CD14-positive monocyte (primary cell): ENCODE measurements around the gene TFF1. TPM values are rescaled to one million over a fixed set of nuclear protein-coding genes. Genes with fewer than 3 reads are reported as not detected.

Source experiments
- DNase-seq, 3 donors: peaks; one replicate each; pipeline ENCODE4 v3.0.0-alpha.2; 2011 to 2022
- H2AFZ ChIP-seq: 2 replicates; pipeline ENCODE4 v1.6.0; 2012; ENCODE audit warnings: mild to moderate bottlenecking, low read depth, low read length, inconsistent platforms; ENCODE audit not compliant: insufficient read depth, poor library complexity, severe bottlenecking
- H3K27ac ChIP-seq, 2 donors: 1 replicate in 1 of 2; 2 replicates in 1 of 2; pipeline ENCODE4 v1.5.1; 2012 to 2013; ENCODE audit warnings: low read length in 2 of 2, control low read depth in 1 of 2, inconsistent platforms in 1 of 2, low read depth in 1 of 2, mild to moderate bottlenecking in 1 of 2
- H3K27me3 ChIP-seq, 2 donors: one replicate each; pipeline versions ENCODE4 v1.6.0 to v1.6.1; 2011 to 2013; ENCODE audit warnings: low read length in 2 of 2; ENCODE audit not compliant: control insufficient read depth in 2 of 2, insufficient read depth in 2 of 2
- H3K36me3 ChIP-seq, 2 donors: replicated peaks in 1 of 2; 1 replicate in 1 of 2; 2 replicates in 1 of 2; pipeline versions ENCODE4 v1.5.1 to v1.6.1; 2012 to 2013; ENCODE audit warnings: low read length in 2 of 2, control low read depth in 1 of 2, inconsistent platforms in 1 of 2, mild to moderate bottlenecking in 1 of 2; ENCODE audit not compliant: insufficient read depth in 2 of 2, control insufficient read depth in 1 of 2
- H3K4me1 ChIP-seq, 2 donors: 1 replicate in 1 of 2; 2 replicates in 1 of 2; pipeline versions ENCODE4 v1.5.1 to v1.6.1; 2012 to 2013; ENCODE audit warnings: low read length in 2 of 2, control low read depth in 1 of 2, inconsistent platforms in 1 of 2, mild to moderate bottlenecking in 1 of 2, moderate library complexity in 1 of 2; ENCODE audit not compliant: insufficient read depth in 2 of 2, control insufficient read depth in 1 of 2
- H3K4me2 ChIP-seq: replicated peaks from 2 replicates; pipeline ENCODE3; 2012; ENCODE audit warnings: low read length, moderate library complexity, mild to moderate bottlenecking; ENCODE audit not compliant: poor library complexity, severe bottlenecking; ENCODE audit errors: extremely low read depth
- H3K4me3 ChIP-seq, 3 experiments: fragments of 200-600 bp in 1 of 3; sonication (generic) in 1 of 3; replicated peaks in 1 of 3; 1 replicate in 2 of 3; 2 replicates in 1 of 3; pipeline ENCODE4 v1.5.1; 2011 to 2013; ENCODE audit warnings: low read length in 3 of 3, mild to moderate bottlenecking in 3 of 3, control low read depth in 2 of 3, low read depth in 2 of 3, inconsistent platforms in 1 of 3, moderate library complexity in 1 of 3
- H3K79me2 ChIP-seq: 2 replicates; pipeline ENCODE4 v1.6.0; 2012; ENCODE audit warnings: mild to moderate bottlenecking, control low read depth, inconsistent platforms, low read length, moderate library complexity; ENCODE audit not compliant: insufficient read depth
- H3K9ac ChIP-seq: 2 replicates; pipeline ENCODE4 v1.6.0; 2017; ENCODE audit warnings: low read length, mild to moderate bottlenecking; ENCODE audit not compliant: insufficient read depth, poor library complexity, severe bottlenecking
- H3K9me3 ChIP-seq, 2 donors: replicated peaks in 1 of 2; 1 replicate in 1 of 2; 2 replicates in 1 of 2; pipeline versions ENCODE4 v1.5.1 to v1.6.1; 2012 to 2013; ENCODE audit warnings: low read length in 2 of 2, control low read depth in 1 of 2; ENCODE audit not compliant: control insufficient read depth in 1 of 2, insufficient read depth in 1 of 2
- H4K20me1 ChIP-seq: 2 replicates; pipeline ENCODE4 v1.6.0; 2012; ENCODE audit warnings: mild to moderate bottlenecking, low read length, control low read depth, moderate library complexity; ENCODE audit not compliant: insufficient read depth
- H3K27ac Mint-ChIP-seq, 7 donors: one replicate each; pipeline ENCODE4 v1.8.0; 2020; ENCODE audit warnings: mild to moderate bottlenecking in 7 of 7, mixed read lengths in 7 of 7, moderate library complexity in 6 of 7, inconsistent platforms in 2 of 7
- H3K27me3 Mint-ChIP-seq, 3 donors: one replicate each; pipeline ENCODE4 v1.8.0; 2021 to 2022; ENCODE audit warnings: low read depth in 3 of 3, mild to moderate bottlenecking in 3 of 3, mixed read lengths in 3 of 3, moderate library complexity in 3 of 3, inconsistent platforms in 1 of 3
- H3K36me3 Mint-ChIP-seq, 2 donors: one replicate each; pipeline ENCODE4 v1.8.0; 2020; ENCODE audit warnings: mixed read lengths in 2 of 2, inconsistent platforms in 1 of 2, mild to moderate bottlenecking in 1 of 2
- H3K4me1 Mint-ChIP-seq: one replicate; pipeline ENCODE4 v1.8.0; 2020; ENCODE audit warnings: mild to moderate bottlenecking, mixed read lengths
- H3K4me3 Mint-ChIP-seq, 2 donors: one replicate each; pipeline ENCODE4 v1.8.0; 2020; ENCODE audit warnings: mild to moderate bottlenecking in 2 of 2, mixed read lengths in 2 of 2, moderate library complexity in 1 of 2
- H3K9me3 Mint-ChIP-seq, 7 donors: one replicate each; pipeline ENCODE4 v1.8.0; 2020 to 2022; ENCODE audit warnings: mixed read lengths in 7 of 7, mild to moderate bottlenecking in 6 of 7, moderate library complexity in 6 of 7, inconsistent platforms in 2 of 7
- CTCF ChIP-seq: fragments of 200-600 bp; IDR thresholded peaks from one replicate; pipeline ENCODE4 v1.8.0; 2022; ENCODE audit warnings: antibody characterized with exemption, mild to moderate bottlenecking
- WGBS: methylation state at CpG from one replicate; pipeline ENCODE4 v1.1.5; 2013; ENCODE audit warnings: missing lambda C conversion rate; ENCODE audit not compliant: insufficient coverage; 5-methylcytosine and 5-hydroxymethylcytosine counted together
- intact Hi-C, 2 donors: fragments of 100-400 bp; cut with micrococcal nuclease; formaldehyde crosslinking; loops; one replicate each; pipeline versions ENCODE4 v1.15.0 to v1.15.1; 2023
- polyA plus RNA-seq, 3 donors: library from polyadenylated mRNA; depleted of rRNA in 1 of 3; unstranded in 2 of 3; stranded (reverse) in 1 of 3; fragments of 300-500 nt in 2 of 3; fragments of >200 nt in 1 of 3; fragmentation: Illumina TruSeq in 2 of 3; gene quantifications; 1 replicate in 2 of 3; 2 replicates in 1 of 3; pipeline ENCODE4 v1.2.3, GENCODE V29; 2012 to 2021

TFF1 gene
- polyA plus RNA-seq, 3 donors, result not detected

GRCh38 chr21:42321845-42322244 is 44.5 kb downstream of the TFF1 start:
- DNase-seq, result no peak
- no peak for TF ChIP-seq CTCF
- H3K27me3 Mint-ChIP-seq, result peaks cover 0 to 7% (median 7%) of the 10 kb centered on the region in 3 donors

GRCh38 chr21:42321231-42321630 is 45.1 kb downstream of the TFF1 start:
- Histone ChIP-seq H3K27ac (no peak overlapping the region), H3K4me3 (no peak overlapping the region), H2AFZ (no peak overlapping the region), H3K9me3 (no peaks in the 10 kb centered on the region), H4K20me1 (no peaks in the 10 kb centered on the region), H3K27me3 (no peaks in the 10 kb centered on the region), H3K4me2 (no peak overlapping the region), H3K79me2 (no peaks in the 10 kb centered on the region), H3K9ac (no peak overlapping the region), H3K4me1 (peaks cover 16 to 22% of the 10 kb centered on the region in 2 donors), H3K36me3 (no peaks in the 10 kb centered on the region)
- Mint-ChIP-seq H3K9me3 (peaks cover 0 to 5% (median 0%) of the 10 kb centered on the region in 7 donors), H3K27ac (no peak overlapping the region), H3K36me3 (no peaks in the 10 kb centered on the region), H3K27me3 (peaks cover 0 to 7% (median 7%) of the 10 kb centered on the region in 3 donors), H3K4me3 (no peak overlapping the region), H3K4me1 (peaks cover 21% of the 10 kb centered on the region)
- 99% methylated on average over 10 of the region's 10 CpGs for WGBS
- DNase-seq, result no peak
- intact Hi-C loops, result no loop called here
- TF ChIP-seq CTCF, result no peak

More at GRCh38 chr21:42321845-42322244, 44.5 kb downstream of the TFF1 start:
- Histone ChIP-seq H3K4me3 (no peak overlapping the region), H2AFZ (no peak overlapping the region), H3K9ac (no peak overlapping the region), H3K27ac (no peak overlapping the region), H3K9me3 (no peaks in the 10 kb centered on the region), H3K36me3 (no peaks in the 10 kb centered on the region), H3K4me1 (peaks cover 16 to 22% of the 10 kb centered on the region in 2 donors), H4K20me1 (no peaks in the 10 kb centered on the region), H3K4me2 (no peak overlapping the region), H3K79me2 (no peaks in the 10 kb centered on the region), H3K27me3 (no peaks in the 10 kb centered on the region)
- 91% methylated on average over 4 of the region's 4 CpGs for WGBS
- intact Hi-C loops, result no loop called here
- no peaks in the 10 kb centered on the region for H3K36me3 Mint-ChIP-seq
- H3K4me3 Mint-ChIP-seq, result no peak overlapping the region
- H3K27ac Mint-ChIP-seq, result no peak overlapping the region
- H3K9me3 Mint-ChIP-seq, result peaks cover 0 to 6% (median 0%) of the 10 kb centered on the region in 7 donors
- H3K4me1 Mint-ChIP-seq, result peaks cover 21% of the 10 kb centered on the region
